Measurements from ENCODE around the gene MLF2. TPM values are rescaled to one million over a fixed set of nuclear protein-coding genes. Genes with fewer than 3 reads are reported as not detected.

The MLF2 gene
- total and polyA plus RNA-seq, 2 experiments from 2014 or later: 210 to 508 TPM

- Histone ChIP-seq H3K4me3 (no peak overlapping the region), H3K9me2 (replicated peaks; ENCODE audit: insufficient read depth) (no peaks in the 10 kb centered on the region), H3K27ac (no peak overlapping the region), H3K27me3 (no peaks in the 10 kb centered on the region), H3K36me3 (replicated peaks; ENCODE audit: insufficient read depth, low read depth) (no peaks in the 10 kb centered on the region), H4K20me1 (ENCODE audit: insufficient read depth, poor library complexity, severe bottlenecking) (peaks cover 19% of the 10 kb centered on the region), H3K4me1 (ENCODE audit: insufficient read depth) (peaks cover 37% of the 10 kb centered on the region), H3K79me2 (peaks cover 20% of the 10 kb centered on the region), H2AFZ (no peak overlapping the region), H3K9me3 (ENCODE audit: low read depth) (no peaks in the 10 kb centered on the region), H3K4me2 (peak overlapping the region; percentile 70)
- 54% methylated on average over 21 of the region's 21 CpGs for WGBS (ENCODE audit: low lambda C conversion rate, missing lambda C conversion rate)
- TF ChIP-seq EZH2 (IDR thresholded peaks at IDR 0.05; ENCODE audit: borderline replicate concordance): no peak
- no peak for TF ChIP-seq CTCF (IDR thresholded peaks at IDR 0.05; ENCODE audit: poor library complexity)
- TF ChIP-seq EZH2phosphoT487 (IDR thresholded peaks at IDR 0.05; ENCODE audit: low read depth, severe bottlenecking, unreplicated experiment): no peak
- DNase-seq (ENCODE audit: low spot score): no peak
These were observed 20.0 kb upstream of the MLF2 start for GRCh38 chr12:6772726-6773589.

- Histone ChIP-seq H3K79me2 (peaks cover 27% of the 10 kb centered on the region), H3K4me2 (peak within 1 kb of the TSS; percentile 70), H3K27me3 (no peaks in the 10 kb centered on the region), H3K9me3 (ENCODE audit: low read depth) (no peaks in the 10 kb centered on the region), H3K4me3 (no peak within 1 kb of the TSS), H3K9me2 (replicated peaks; ENCODE audit: insufficient read depth) (no peaks in the 10 kb centered on the region), H3K4me1 (ENCODE audit: insufficient read depth) (peaks cover 38% of the 10 kb centered on the region), H4K20me1 (ENCODE audit: insufficient read depth, poor library complexity, severe bottlenecking) (peaks cover 26% of the 10 kb centered on the region), H3K27ac (no peak within 1 kb of the TSS), H2AFZ (no peak within 1 kb of the TSS), H3K36me3 (replicated peaks; ENCODE audit: insufficient read depth, low read depth) (no peaks in the 10 kb centered on the region)
- TF ChIP-seq EZH2phosphoT487 (IDR thresholded peaks at IDR 0.05; ENCODE audit: low read depth, severe bottlenecking, unreplicated experiment): no peak
- no peak for TF ChIP-seq EZH2 (IDR thresholded peaks at IDR 0.05; ENCODE audit: borderline replicate concordance)
- no peak for TF ChIP-seq CTCF (IDR thresholded peaks at IDR 0.05; ENCODE audit: poor library complexity)
- no peak for DNase-seq (ENCODE audit: low spot score)
- 100% methylated on average over 1 of the region's 15 CpGs for WGBS (ENCODE audit: low lambda C conversion rate, missing lambda C conversion rate)
These were observed 19.4 kb upstream of the MLF2 start, which contains the start of gene LAG3 for GRCh38 chr12:6772331-6772695. TSS of gene LAG3 (plus strand) at chr12:6772520. CDS start at chr12:6772853, 333 bp downstream.

GRCh38 chr12:6771509-6772330, 18.8 kb upstream of the MLF2 start:
- no peaks in the 10 kb centered on the region for H3K9me3 ChIP-seq (ENCODE audit: low read depth)
- H3K36me3 ChIP-seq (replicated peaks; ENCODE audit: insufficient read depth, low read depth): no peaks in the 10 kb centered on the region
- peaks cover 26% of the 10 kb centered on the region for H4K20me1 ChIP-seq (ENCODE audit: insufficient read depth, poor library complexity, severe bottlenecking)
- DNase-seq (ENCODE audit: low spot score): no peak
- peaks cover 36% of the 10 kb centered on the region for H3K4me1 ChIP-seq (ENCODE audit: insufficient read depth)
- TF ChIP-seq EZH2phosphoT487 (IDR thresholded peaks at IDR 0.05; ENCODE audit: low read depth, severe bottlenecking, unreplicated experiment): no peak
- no peak for TF ChIP-seq EZH2 (IDR thresholded peaks at IDR 0.05; ENCODE audit: borderline replicate concordance)
- TF ChIP-seq CTCF (IDR thresholded peaks at IDR 0.05; ENCODE audit: poor library complexity): no peak
- H2AFZ ChIP-seq: no peak overlapping the region
- H3K27ac ChIP-seq: no peak overlapping the region
- no peak overlapping the region for H3K4me3 ChIP-seq
- H3K4me2 ChIP-seq: no peak overlapping the region
- peaks cover 32% of the 10 kb centered on the region for H3K79me2 ChIP-seq
- 86% methylated on average over 12 of the region's 12 CpGs for WGBS (ENCODE audit: low lambda C conversion rate, missing lambda C conversion rate)
- H3K27me3 ChIP-seq: no peaks in the 10 kb centered on the region
- H3K9me2 ChIP-seq (replicated peaks; ENCODE audit: insufficient read depth): no peaks in the 10 kb centered on the region
